Activated naive CD4-positive, alpha-beta T cell treated with Interleukin-2 at 50 U/mL for 16 hours (primary cell): ENCODE results near the gene FADS6.

Source experiments
- DNase-seq: peaks from one replicate; pipeline ENCODE4 v3.0.0-alpha.2; 2020

Gene FADS6

GRCh38 chr17:74851612-74852236 is 41.7 kb downstream of the FADS6 start:
- DNase-seq, result no peak

DNA sequence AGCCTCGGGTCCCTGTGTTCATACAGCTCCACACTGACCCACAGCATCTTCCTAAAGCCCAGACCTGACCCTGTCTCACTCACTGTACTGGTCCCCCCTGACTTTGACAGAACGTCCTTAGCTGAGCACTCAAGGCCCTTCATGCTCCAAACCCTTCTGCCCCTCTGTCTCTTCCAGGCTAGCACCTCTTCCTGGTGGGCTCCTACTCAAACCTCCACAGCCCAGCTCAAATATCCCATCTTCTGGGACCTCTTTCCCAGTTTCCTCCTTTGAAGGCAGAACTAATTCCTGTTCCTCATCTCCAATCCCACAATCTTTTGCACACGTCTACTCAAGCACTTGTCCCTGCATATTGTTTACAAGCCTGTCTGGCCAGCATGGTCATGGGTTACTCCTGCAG is 42.5 kb downstream of the FADS6 start:
- no peak for DNase-seq

DNA sequence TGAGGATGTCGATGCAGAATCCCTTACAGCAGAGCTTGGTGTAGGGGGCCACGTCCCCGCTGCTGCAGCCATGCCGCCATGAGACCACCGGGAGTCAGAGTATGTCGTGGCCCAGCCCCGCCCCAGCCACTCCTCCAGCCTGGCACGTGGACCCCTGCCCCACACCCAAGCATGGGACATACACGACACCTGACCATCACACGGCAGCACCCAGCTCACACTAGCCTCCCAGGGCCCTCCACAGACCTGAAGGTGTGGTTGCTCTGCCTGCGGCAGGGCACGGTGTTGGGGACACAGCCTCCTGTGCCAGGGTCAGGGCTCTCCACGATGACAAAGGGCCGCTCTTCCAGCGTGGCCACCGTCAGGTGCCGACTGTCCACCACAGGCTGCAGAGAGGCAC is 43.1 kb downstream of the FADS6 start:
- DNase-seq, result no peak

DNA sequence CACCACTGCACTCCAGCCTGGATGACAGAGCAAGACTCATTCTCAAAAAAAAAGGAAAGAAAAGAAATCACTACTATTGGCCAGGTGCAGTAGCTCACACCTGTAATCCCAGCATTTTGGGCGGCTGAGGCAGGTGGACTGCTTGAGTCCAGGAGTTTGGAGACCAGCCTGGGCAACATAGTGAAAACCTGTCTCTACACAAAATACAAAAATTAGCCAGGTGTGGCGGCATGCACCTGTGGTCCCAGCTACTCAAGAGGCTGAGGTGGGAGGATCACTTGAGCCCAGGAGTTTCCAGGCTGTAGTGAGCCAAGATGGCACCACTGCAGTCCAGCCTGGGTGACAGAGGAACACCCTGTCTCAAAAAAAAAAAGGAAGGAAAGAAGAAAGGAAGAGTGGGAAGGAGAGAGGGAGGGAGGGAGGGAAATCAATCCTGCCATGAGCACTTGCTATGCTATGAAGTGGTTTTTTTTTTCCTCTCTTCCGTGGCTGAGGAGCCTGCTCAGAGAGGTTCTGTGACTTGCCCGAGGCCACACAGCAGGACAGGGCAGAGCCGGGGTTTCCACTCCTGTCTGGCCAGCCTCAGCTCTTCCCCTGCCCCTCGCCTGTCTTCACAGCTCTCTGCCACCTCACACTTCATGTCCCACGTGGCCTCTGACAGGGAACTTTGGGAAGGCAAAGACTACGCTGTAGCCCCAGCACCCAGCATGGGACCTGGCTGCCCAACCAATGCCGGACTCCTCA is 44.6 kb downstream of the FADS6 start:
- no peak for DNase-seq

DNA sequence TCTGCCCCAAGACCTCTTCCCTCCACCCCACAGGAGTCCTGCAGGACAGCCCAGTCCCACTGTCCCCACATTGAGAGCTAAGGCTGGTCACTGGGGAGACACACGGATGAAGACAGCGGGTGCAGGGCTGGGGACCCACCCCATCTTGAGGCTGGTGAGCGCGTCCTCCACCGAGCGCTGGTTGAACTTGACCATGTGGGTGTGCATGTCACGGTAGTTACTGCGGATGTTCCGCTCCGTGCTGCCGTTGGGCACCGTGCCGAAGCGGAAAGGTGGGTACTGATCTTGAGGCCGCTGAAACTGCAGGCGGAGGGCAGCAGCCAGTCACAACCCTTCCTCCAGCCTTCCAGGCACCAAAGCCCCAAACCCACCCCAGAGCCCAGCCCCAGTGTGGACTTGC is 46.8 kb downstream of the FADS6 start:
- DNase-seq, result no peak

DNA sequence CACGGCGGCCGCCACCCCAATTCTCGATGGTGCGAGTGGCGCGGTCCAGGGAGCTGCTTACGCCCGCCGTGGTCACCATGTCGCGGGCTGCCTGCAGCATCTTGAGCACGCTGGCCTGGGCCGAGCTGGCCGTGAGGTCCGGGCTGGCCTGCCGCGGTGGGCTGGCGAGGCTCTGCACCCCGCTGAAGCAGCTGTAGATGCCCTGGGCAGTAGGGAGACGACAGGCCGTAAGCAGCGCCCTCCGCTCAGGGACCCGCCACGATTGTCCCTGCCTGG is 50.1 kb downstream of the FADS6 start:
- DNase-seq, result no peak

- DNase-seq, result no peak
Measured at GRCh38 chr17:74842599-74843351, 50.7 kb downstream of the FADS6 start.

GRCh38 chr17:74842146-74842598 is 51.3 kb downstream of the FADS6 start:
- no peak for DNase-seq

- no peak for DNase-seq
Measured at GRCh38 chr17:74840989-74841666, 52.3 kb downstream of the FADS6 start.

- DNase-seq, result no peak
Measured at GRCh38 chr17:74839990-74840852, 53.2 kb downstream of the FADS6 start.

- DNase-seq, result no peak
Measured at GRCh38 chr17:74838274-74838673, 55.2 kb downstream of the FADS6 start.

DNA sequence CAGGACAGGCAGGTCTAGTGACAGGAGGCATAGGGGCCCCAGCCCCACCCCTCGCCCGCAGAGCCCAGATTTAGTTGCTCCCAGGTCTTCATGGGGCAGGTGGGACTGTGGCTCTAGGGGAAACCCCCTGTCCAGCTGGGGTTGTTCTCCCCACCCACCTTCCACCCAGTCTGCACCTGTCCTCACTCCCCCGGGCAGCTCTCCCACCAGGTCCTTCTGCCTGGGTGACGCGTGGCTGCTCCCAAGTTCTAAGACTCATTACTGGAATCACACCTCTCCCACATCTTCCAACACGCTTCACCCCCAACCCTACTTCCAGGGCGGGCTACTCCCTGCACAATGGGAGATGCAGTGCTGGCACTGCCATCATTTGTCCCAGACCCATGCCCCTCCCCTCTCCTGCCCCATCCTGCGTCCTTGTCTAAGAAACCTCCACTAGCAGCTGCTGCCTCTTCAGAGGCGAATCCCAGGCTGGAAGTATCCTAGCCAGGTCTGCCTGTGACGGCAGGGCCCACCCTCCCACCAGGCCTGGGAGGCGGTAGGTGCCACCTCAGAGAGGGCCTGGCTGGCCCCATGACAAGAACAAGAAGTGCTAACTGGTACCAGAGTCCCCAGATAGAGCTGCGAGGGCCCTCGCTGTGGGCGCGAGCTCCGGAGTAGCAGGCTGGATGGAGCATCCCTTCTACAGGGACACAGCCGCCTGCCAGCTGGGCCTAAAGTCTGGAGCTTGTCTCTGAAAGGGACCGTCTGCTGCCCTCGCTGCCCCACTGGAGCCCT is 56.6 kb downstream of the FADS6 start:
- DNase-seq, result no peak

DNA sequence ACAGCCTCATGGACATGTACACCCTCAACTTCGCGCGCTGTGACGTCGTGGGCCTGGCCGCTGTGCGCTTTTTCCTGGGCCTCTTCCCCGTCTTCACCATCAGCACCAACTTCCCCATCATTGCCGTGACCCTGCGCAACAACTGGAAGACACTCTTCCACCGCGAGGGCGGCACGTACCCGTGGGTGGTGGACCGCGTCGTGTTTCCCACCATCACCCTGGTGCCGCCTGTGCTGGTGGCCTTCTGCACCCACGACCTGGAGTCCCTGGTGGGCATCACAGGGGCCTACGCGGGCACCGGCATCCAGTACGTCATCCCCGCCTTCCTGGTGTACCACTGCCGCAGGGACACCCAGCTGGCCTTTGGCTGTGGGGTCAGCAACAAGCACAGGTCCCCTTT is 57.2 kb downstream of the FADS6 start:
- DNase-seq, result no peak

DNA sequence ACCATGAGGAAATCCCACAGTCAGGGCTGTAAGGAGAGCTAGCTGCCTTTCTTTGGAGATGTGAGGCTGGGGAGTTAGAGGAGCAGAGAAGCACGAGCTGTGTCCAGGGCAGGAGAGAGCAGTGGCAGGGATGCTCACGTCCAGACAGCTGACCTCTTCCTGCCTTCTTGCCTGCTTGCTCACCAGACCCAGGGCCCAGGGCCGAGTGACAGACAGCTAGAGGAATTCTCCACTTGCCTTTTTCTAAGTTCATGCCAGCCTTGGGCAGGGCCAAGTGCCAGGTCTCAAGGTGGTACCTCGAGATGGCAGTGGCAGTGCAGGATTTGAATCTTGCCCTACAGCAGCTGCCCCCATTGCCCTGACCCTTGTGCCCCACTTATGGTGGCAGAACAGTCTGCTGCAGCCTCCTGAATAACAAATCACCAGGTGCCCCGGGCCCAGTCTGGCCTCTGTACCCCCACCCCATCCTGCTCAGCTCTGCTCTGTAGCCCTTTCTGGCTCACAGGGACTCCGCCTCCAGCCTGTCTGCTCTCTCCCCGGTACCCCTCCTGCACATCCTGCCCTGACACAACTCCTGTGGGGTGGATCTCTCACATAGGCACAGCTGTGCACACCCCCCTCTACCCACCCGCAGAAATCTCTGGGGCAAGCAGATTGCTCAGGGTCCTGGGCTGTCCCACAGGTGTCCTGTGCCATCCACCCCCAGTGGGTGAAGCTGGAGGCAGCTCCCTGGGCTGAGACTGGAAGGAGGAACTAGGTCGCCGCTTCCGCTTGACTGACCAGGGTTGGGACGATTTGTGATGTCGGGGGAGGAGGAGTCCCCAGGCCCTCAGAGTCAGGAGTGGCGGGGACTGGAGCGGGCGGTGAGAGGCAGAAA is 59.7 kb downstream of the FADS6 start:
- no peak for DNase-seq

- DNase-seq, result no peak
Measured at GRCh38 chr17:74832421-74832820, 61.0 kb downstream of the FADS6 start.

- DNase-seq, result no peak
Measured at GRCh38 chr17:74831444-74832146, 61.8 kb downstream of the FADS6 start.

GRCh38 chr17:74830861-74831260 is 62.6 kb downstream of the FADS6 start:
- DNase-seq, result no peak

DNA sequence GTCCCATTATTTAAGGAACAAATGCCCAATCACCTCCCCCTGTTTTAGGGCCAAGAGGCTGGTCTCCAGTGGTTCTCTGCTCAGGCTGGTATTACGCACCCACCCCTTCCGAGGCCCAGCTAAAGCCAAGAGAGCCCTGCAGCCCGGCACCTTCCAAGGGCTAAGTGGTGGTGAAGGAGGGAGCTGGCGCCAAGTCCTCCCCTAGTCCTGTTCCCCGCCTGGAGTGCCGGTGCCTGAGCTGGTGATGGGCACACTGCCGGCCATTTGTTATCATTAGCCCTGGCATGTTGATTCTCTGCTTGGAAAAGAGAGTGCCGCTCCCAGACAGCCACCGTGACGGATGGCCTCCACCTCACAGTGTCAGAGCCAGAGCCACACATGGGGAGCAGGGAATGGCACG is 65.6 kb downstream of the FADS6 start:
- DNase-seq, result no peak
